GM21360 (cell line): ENCODE results near the gene CIAO3.
"Not testable (repeated sequence)": the region's sequence is repeated elsewhere in the genome, so short reads cannot be mapped to it uniquely, and the experiment has no call there.

Experiments used
- ATAC-seq: cut with Tn5 transposase; IDR thresholded peaks from one replicate; pipeline ENCODE4 v1.9.1; 2021; ENCODE audit warnings: mild to moderate bottlenecking, moderate library complexity; ENCODE audit not compliant: unreplicated experiment

CIAO3 gene

GRCh38 chr16:760545-761343 is 19.9 kb upstream of the CIAO3 start, which contains the start of gene MSLN:
MSLN (plus strand) TSS chr16:760734; CDS start chr16:762681, 1,947 bp downstream.
- no peak for ATAC-seq

- no peak for ATAC-seq
Measured at GRCh38 chr16:760065-760464, 19.3 kb upstream of the CIAO3 start.

- ATAC-seq, result no peak
Measured at GRCh38 chr16:759110-759910, 18.5 kb upstream of the CIAO3 start.

GRCh38 chr16:756428-756827 is 15.6 kb upstream of the CIAO3 start:
- ATAC-seq, result no peak

GRCh38 chr16:754656-755055 is 13.9 kb upstream of the CIAO3 start:
- ATAC-seq, result no peak

- not testable (repeated sequence) for ATAC-seq
Measured at GRCh38 chr16:754121-754607, 13.4 kb upstream of the CIAO3 start.

GRCh38 chr16:752007-752312 is 11.2 kb upstream of the CIAO3 start:
- ATAC-seq, result no peak

- no peak for ATAC-seq
Measured at GRCh38 chr16:751152-752006, 10.6 kb upstream of the CIAO3 start.

GRCh38 chr16:750485-750884 is 9.7 kb upstream of the CIAO3 start:
- no peak for ATAC-seq

GRCh38 chr16:749010-749409 is 8.2 kb upstream of the CIAO3 start:
- ATAC-seq, result no peak

GRCh38 chr16:747978-748746 is 7.4 kb upstream of the CIAO3 start:
- no peak for ATAC-seq

- no peak for ATAC-seq
Measured at GRCh38 chr16:746637-747036, 5.8 kb upstream of the CIAO3 start.

GRCh38 chr16:745739-746138 is 4.9 kb upstream of the CIAO3 start:
- no peak for ATAC-seq

- no peak for ATAC-seq
Measured at GRCh38 chr16:743794-744500, 3.1 kb upstream of the CIAO3 start.

GRCh38 chr16:742894-743293 is 2.1 kb upstream of the CIAO3 start:
- ATAC-seq, result not testable (repeated sequence)

- no peak for ATAC-seq
Measured at GRCh38 chr16:741986-742629, 1.3 kb upstream of the CIAO3 start.

- peak; percentile 4 for ATAC-seq
Measured at GRCh38 chr16:740459-740763, 386 bp downstream of the CIAO3 start.

- ATAC-seq, result no peak
Measured at GRCh38 chr16:739560-740458, 988 bp downstream of the CIAO3 start.
